H9 (cell line): ENCODE measurements around the gene NHLRC4. TPM values are rescaled to one million over a fixed set of nuclear protein-coding genes. Genes with fewer than 3 reads are reported as not detected.

Experiments
- DNase-seq: peaks from one replicate; pipeline ENCODE4 v3.0.0-alpha.2; 2017
- H2AFZ ChIP-seq: one replicate; pipeline ENCODE4 v1.6.1; 2013; ENCODE audit warnings: mild to moderate bottlenecking, low read length, control low read depth, moderate library complexity
- H2AK5ac ChIP-seq: 2 replicates; pipeline ENCODE4 v1.6.1; 2013; ENCODE audit warnings: low read length, control low read depth, mixed read lengths; ENCODE audit not compliant: insufficient read length
- H2BK120ac ChIP-seq: one replicate; pipeline ENCODE4 v1.6.1; 2013; ENCODE audit warnings: low read depth, mild to moderate bottlenecking, low read length, control low read depth, inconsistent platforms; ENCODE audit not compliant: poor library complexity, severe bottlenecking
- H2BK12ac ChIP-seq: 2 replicates; pipeline ENCODE4 v1.6.1; 2013; ENCODE audit warnings: low read length, control low read depth, mixed read lengths, low read depth; ENCODE audit not compliant: insufficient read length
- H2BK15ac ChIP-seq: 2 replicates; pipeline ENCODE4 v1.6.1; 2013; ENCODE audit warnings: low read depth, low read length, control low read depth
- H2BK20ac ChIP-seq: one replicate; pipeline ENCODE4 v1.6.1; 2013; ENCODE audit warnings: low read depth, mild to moderate bottlenecking, low read length, control low read depth, inconsistent platforms; ENCODE audit not compliant: poor library complexity, severe bottlenecking
- H2BK5ac ChIP-seq: 2 replicates; pipeline ENCODE4 v1.6.1; 2013; ENCODE audit warnings: low read length, control low read depth, mixed read lengths; ENCODE audit not compliant: insufficient read length
- H3K14ac ChIP-seq: 2 replicates; pipeline ENCODE4 v1.6.1; 2013; ENCODE audit warnings: low read length, control low read depth; ENCODE audit not compliant: insufficient read depth
- H3K18ac ChIP-seq: 2 replicates; pipeline ENCODE4 v1.6.1; 2013; ENCODE audit warnings: low read depth, mild to moderate bottlenecking, mixed read lengths, low read length, control low read depth; ENCODE audit not compliant: insufficient read length
- H3K23ac ChIP-seq: 2 replicates; pipeline ENCODE4 v1.6.1; 2013; ENCODE audit warnings: low read length, control low read depth, mixed read lengths, low read depth; ENCODE audit not compliant: insufficient read length
- H3K23me2 ChIP-seq: 2 replicates; pipeline ENCODE4 v1.6.1; 2013; ENCODE audit warnings: low read depth, mild to moderate bottlenecking, mixed read lengths, low read length, control low read depth; ENCODE audit not compliant: insufficient read length, poor library complexity, severe bottlenecking
- H3K27ac ChIP-seq: 2 replicates; pipeline ENCODE4 v1.5.1; 2013; ENCODE audit warnings: low read length, control low read depth, mixed read lengths, low read depth; ENCODE audit not compliant: insufficient read length
- H3K27me3 ChIP-seq: 2 replicates; pipeline ENCODE4 v1.6.1; 2013; ENCODE audit warnings: low read length, control low read depth, inconsistent platforms; ENCODE audit not compliant: insufficient read depth
- H3K4ac ChIP-seq: 2 replicates; pipeline ENCODE4 v1.6.1; 2013; ENCODE audit warnings: low read depth, mild to moderate bottlenecking, control low read depth, inconsistent platforms, low read length, moderate library complexity
- H3K4me1 ChIP-seq: 2 replicates; pipeline ENCODE4 v1.6.1; 2013; ENCODE audit warnings: low read length, control low read depth, inconsistent platforms; ENCODE audit not compliant: insufficient read depth
- H3K4me2 ChIP-seq: 2 replicates; pipeline ENCODE4 v1.6.1; 2013; ENCODE audit warnings: low read length, control low read depth, mixed read lengths; ENCODE audit not compliant: insufficient read length, insufficient read depth
- H3K56ac ChIP-seq: 2 replicates; pipeline ENCODE4 v1.6.1; 2013; ENCODE audit warnings: low read depth, mild to moderate bottlenecking, mixed read lengths, low read length, control low read depth; ENCODE audit not compliant: insufficient read length
- H3K79me1 ChIP-seq: 2 replicates; pipeline ENCODE4 v1.6.1; 2013; ENCODE audit warnings: low read depth, mild to moderate bottlenecking, moderate library complexity, low read length, control low read depth, inconsistent platforms; ENCODE audit not compliant: insufficient read depth, poor library complexity, severe bottlenecking
- H3K79me2 ChIP-seq: 2 replicates; pipeline ENCODE4 v1.6.1; 2013; ENCODE audit warnings: low read length, control low read depth, inconsistent platforms; ENCODE audit not compliant: insufficient read depth
- H3K9ac ChIP-seq: 2 replicates; pipeline ENCODE4 v1.6.1; 2013; ENCODE audit warnings: low read length, control low read depth, mixed read lengths; ENCODE audit not compliant: insufficient read length; ENCODE audit errors: extremely low read depth
- H3K9me3 ChIP-seq: one replicate; pipeline ENCODE4 v1.6.1; 2013; ENCODE audit warnings: low read depth, low read length, inconsistent platforms; ENCODE audit not compliant: control insufficient read depth
- H3T11ph ChIP-seq: one replicate; pipeline ENCODE4 v1.6.1; 2013; ENCODE audit warnings: mild to moderate bottlenecking, low read length, control low read depth, inconsistent platforms
- H4K20me1 ChIP-seq: one replicate; pipeline ENCODE4 v1.6.1; 2013; ENCODE audit not compliant: control insufficient read depth, insufficient read length, insufficient read depth
- H4K5ac ChIP-seq: 2 replicates; pipeline ENCODE4 v1.6.1; 2013; ENCODE audit warnings: low read depth, mild to moderate bottlenecking, mixed read lengths, low read length, control low read depth; ENCODE audit not compliant: insufficient read length
- H4K8ac ChIP-seq: replicated peaks from 2 replicates; pipeline ENCODE4 v1.6.1; 2013; ENCODE audit warnings: low read length, control low read depth, mixed read lengths, low read depth; ENCODE audit not compliant: insufficient read length
- H4K91ac ChIP-seq: 2 replicates; pipeline ENCODE4 v1.6.1; 2013; ENCODE audit warnings: low read depth, mild to moderate bottlenecking, moderate library complexity, mixed read lengths, low read length, control low read depth; ENCODE audit not compliant: insufficient read length
- H3K27ac Mint-ChIP-seq, 3 experiments: 2 replicates in 2 of 3; 3 replicates in 1 of 3; pipeline ENCODE4 v1.8.0; 2020 to 2021; ENCODE audit warnings: mixed read lengths in 3 of 3, mild to moderate bottlenecking in 1 of 3, moderate library complexity in 1 of 3
- H3K27me3 Mint-ChIP-seq: 2 replicates; pipeline ENCODE4 v1.8.0; 2021; ENCODE audit warnings: low read depth, mild to moderate bottlenecking, moderate library complexity, mixed read lengths
- H3K36me3 Mint-ChIP-seq, 3 experiments: 2 replicates in 2 of 3; 3 replicates in 1 of 3; pipeline ENCODE4 v1.8.0; 2020 to 2021; ENCODE audit warnings: low read depth in 3 of 3, mixed read lengths in 3 of 3; ENCODE audit not compliant: insufficient read depth in 1 of 3
- H3K4me1 Mint-ChIP-seq, 2 experiments: 2 replicates each; pipeline ENCODE4 v1.8.0; 2020; ENCODE audit warnings: mixed read lengths in 2 of 2
- H3K4me3 Mint-ChIP-seq, 2 experiments: 2 replicates in 1 of 2; 3 replicates in 1 of 2; pipeline ENCODE4 v1.8.0; 2020 to 2021; ENCODE audit warnings: mild to moderate bottlenecking in 2 of 2, mixed read lengths in 2 of 2, moderate library complexity in 1 of 2
- H3K9me3 Mint-ChIP-seq, 2 experiments: 2 replicates in 1 of 2; 3 replicates in 1 of 2; pipeline ENCODE4 v1.8.0; 2020; ENCODE audit warnings: mild to moderate bottlenecking in 2 of 2, mixed read lengths in 2 of 2, moderate library complexity in 1 of 2
- CTCF ChIP-seq: fragments of 200-600 bp; sonication (generic); conservative IDR thresholded peaks from 3 replicates; pipeline ENCODE4 v1.8.0; 2021; ENCODE audit warnings: antibody characterized with exemption, mild to moderate bottlenecking
- WGBS: extraction: QIAGEN DNeasy Blood & Tissue Kit; methylation state at CpG from one replicate; pipeline ENCODE4 v1.1.7; 2013; ENCODE audit warnings: missing lambda C conversion rate, low lambda C conversion rate, mixed read lengths; ENCODE audit not compliant: insufficient read length; ENCODE audit errors: extremely low coverage; 5-methylcytosine and 5-hydroxymethylcytosine counted together
- total RNA-seq: library from RNA; stranded (reverse); gene quantifications from 2 replicates; pipeline ENCODE4 v1.2.1, GENCODE V29; 2021

Gene NHLRC4
- total RNA-seq, 1 experiment from 2014 or later, result 0.42 TPM

GRCh38 chr16:557463-558297 lies 9.1 kb upstream of the NHLRC4 start:
- no peak overlapping the region for H2BK12ac ChIP-seq
- H3K27ac ChIP-seq, result no peak overlapping the region
- peaks cover 2% of the 10 kb centered on the region; the same call in 1 of the 2 replicates for H3K27me3 ChIP-seq

More at GRCh38 chr16:557463-558297, 9.1 kb upstream of the NHLRC4 start:
- Histone ChIP-seq H3K4ac (no peak overlapping the region), H4K5ac (no peak overlapping the region), H4K8ac (no peak overlapping the region), H3K23me2 (no peaks in the 10 kb centered on the region), H3K23ac (no peak overlapping the region), H3K9ac (no peak overlapping the region), H2AFZ (no peak overlapping the region), H3K4me1 (no peaks in the 10 kb centered on the region), H2BK5ac (no peak overlapping the region), H3K14ac (no peak overlapping the region; the same call in 1 of the 2 replicates), H3K79me1 (no peaks in the 10 kb centered on the region), H4K20me1 (peaks cover 3% of the 10 kb centered on the region), H2BK20ac (no peak overlapping the region), H2BK120ac (no peak overlapping the region), H2AK5ac (no peak overlapping the region), H3T11ph (no peak overlapping the region), H2BK15ac (no peak overlapping the region), H3K4me2 (no peak overlapping the region), H3K79me2 (no peaks in the 10 kb centered on the region), H3K9me3 (no peaks in the 10 kb centered on the region), H3K18ac (no peak overlapping the region), H3K56ac (no peak overlapping the region), H4K91ac (no peak overlapping the region)
- no peak overlapping the region for H3K27ac Mint-ChIP-seq
- H3K4me3 Mint-ChIP-seq, result no peak overlapping the region
- no peaks in the 10 kb centered on the region for H3K4me1 Mint-ChIP-seq
- H3K36me3 Mint-ChIP-seq, result peaks cover 0 to 3% (median 0%) of the 10 kb centered on the region in 3 experiments; a peak in 3 of 7 replicates
- TF ChIP-seq CTCF, result no peak
- whole genome bisulfite sequencing, result no CpG with 5 or more reads among the region's 23 CpGs
- no peaks in the 10 kb centered on the region; a peak in 1 of 5 replicates for H3K9me3 Mint-ChIP-seq
- peaks cover 37% of the 10 kb centered on the region for H3K27me3 Mint-ChIP-seq
- DNase-seq, result no peak
